Activated naive CD8-positive, alpha-beta T cell treated with anti-CD3 and anti-CD28 coated beads, Interleukin-2, amount 50 U/mL, for 24 hours (primary cell): ENCODE data around the gene SLC30A5.
"Not testable (repeated sequence)": the region's sequence is repeated elsewhere in the genome, so short reads cannot be mapped to it uniquely, and the experiment has no call there.

Source experiments
- ATAC-seq: fragments of 150-1000 bp; cut with Tn5 transposase; one replicate; pipeline ENCODE4 v1.10.0; 2021
- DNase-seq: peaks from one replicate; pipeline ENCODE4 v3.0.0; 2021
- H3K27ac Mint-ChIP-seq: one replicate; pipeline ENCODE4 v1.8.0; 2021; ENCODE audit warnings: mild to moderate bottlenecking, mixed read lengths
- H3K27me3 Mint-ChIP-seq: one replicate; pipeline ENCODE4 v1.8.0; 2021; ENCODE audit warnings: mixed read lengths
- H3K36me3 Mint-ChIP-seq: one replicate; pipeline ENCODE4 v1.8.0; 2021; ENCODE audit warnings: low read depth, mixed read lengths
- H3K4me1 Mint-ChIP-seq: one replicate; pipeline ENCODE4 v1.8.0; 2021; ENCODE audit warnings: mixed read lengths
- H3K4me3 Mint-ChIP-seq: one replicate; pipeline ENCODE4 v1.8.0; 2021; ENCODE audit warnings: mild to moderate bottlenecking, moderate library complexity, mixed read lengths
- H3K9me3 Mint-ChIP-seq: one replicate; pipeline ENCODE4 v1.8.0; 2021; ENCODE audit warnings: mixed read lengths

SLC30A5 gene

GRCh38 chr5:69084903-69085302, 8.9 kb upstream of the SLC30A5 start:
- DNase-seq = no peak

DNA sequence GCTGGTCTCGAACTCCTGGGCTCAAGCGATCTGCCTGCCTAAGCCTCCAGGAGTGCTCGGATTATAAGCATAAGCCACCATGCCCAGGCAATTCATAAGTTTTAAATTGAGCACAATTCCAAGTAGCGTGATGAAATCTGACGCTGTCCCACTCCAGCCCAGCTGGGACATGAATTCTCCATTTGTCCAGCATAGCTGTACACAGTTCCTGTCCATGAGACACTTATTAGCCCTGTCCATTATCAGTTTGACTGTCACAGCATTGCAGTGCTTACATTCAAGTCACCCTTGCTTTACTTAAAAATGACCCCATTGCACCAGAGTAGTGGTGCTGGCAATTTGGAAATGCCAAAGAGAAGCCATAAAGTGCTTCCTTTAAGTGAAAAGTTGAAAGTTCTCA, 7.6 kb upstream of the SLC30A5 start:
- no peak for ATAC-seq
- no peaks in the 10 kb centered on the region for H3K27me3 Mint-ChIP-seq
- no peak for DNase-seq
- peaks cover 3% of the 10 kb centered on the region for H3K4me1 Mint-ChIP-seq
- no peaks in the 10 kb centered on the region for H3K9me3 Mint-ChIP-seq
- H3K27ac Mint-ChIP-seq = no peak overlapping the region
- no peaks in the 10 kb centered on the region for H3K36me3 Mint-ChIP-seq
- H3K4me3 Mint-ChIP-seq = no peak overlapping the region

More at GRCh38 chr5:69084903-69085302, 8.9 kb upstream of the SLC30A5 start:
- ATAC-seq = no peak
- Mint-ChIP-seq H3K36me3 (no peaks in the 10 kb centered on the region), H3K9me3 (no peaks in the 10 kb centered on the region), H3K4me1 (peaks cover 3% of the 10 kb centered on the region), H3K4me3 (no peak overlapping the region), H3K27ac (peak overlapping the region; percentile 2), H3K27me3 (no peaks in the 10 kb centered on the region)

DNA sequence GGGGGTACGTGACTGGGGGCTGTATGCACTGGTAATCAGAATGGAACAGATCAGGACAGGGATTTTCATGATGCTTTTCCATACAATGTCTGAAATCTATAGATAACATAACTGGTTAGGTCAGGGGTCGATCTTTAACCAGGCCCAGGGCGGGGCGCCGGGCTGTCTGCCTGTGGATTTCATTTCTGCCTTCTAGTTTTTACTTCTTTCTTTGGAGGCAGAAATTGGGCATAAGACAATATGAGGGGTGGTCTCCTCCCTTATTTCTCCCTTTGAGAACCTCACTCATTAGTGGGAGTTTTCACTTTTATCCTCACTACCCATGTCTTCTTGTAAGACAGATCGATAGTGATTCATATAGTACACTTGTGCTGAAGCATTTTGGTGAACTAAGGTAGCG, 5.8 kb upstream of the SLC30A5 start:
- not testable (repeated sequence) for H3K9me3 Mint-ChIP-seq, H3K27me3 Mint-ChIP-seq, H3K4me1 Mint-ChIP-seq, H3K36me3 Mint-ChIP-seq, ATAC-seq, H3K27ac Mint-ChIP-seq, DNase-seq, H3K4me3 Mint-ChIP-seq

- no peaks in the 10 kb centered on the region for H3K27me3 Mint-ChIP-seq
- no peaks in the 10 kb centered on the region for H3K36me3 Mint-ChIP-seq
- H3K4me1 Mint-ChIP-seq = peaks cover 7% of the 10 kb centered on the region
- ATAC-seq (no peak), DNase-seq (no peak)
- H3K4me3 Mint-ChIP-seq = no peak overlapping the region
- no peak overlapping the region for H3K27ac Mint-ChIP-seq
- H3K9me3 Mint-ChIP-seq = no peaks in the 10 kb centered on the region
Measured at GRCh38 chr5:69090158-69090557, 3.7 kb upstream of the SLC30A5 start.

DNA sequence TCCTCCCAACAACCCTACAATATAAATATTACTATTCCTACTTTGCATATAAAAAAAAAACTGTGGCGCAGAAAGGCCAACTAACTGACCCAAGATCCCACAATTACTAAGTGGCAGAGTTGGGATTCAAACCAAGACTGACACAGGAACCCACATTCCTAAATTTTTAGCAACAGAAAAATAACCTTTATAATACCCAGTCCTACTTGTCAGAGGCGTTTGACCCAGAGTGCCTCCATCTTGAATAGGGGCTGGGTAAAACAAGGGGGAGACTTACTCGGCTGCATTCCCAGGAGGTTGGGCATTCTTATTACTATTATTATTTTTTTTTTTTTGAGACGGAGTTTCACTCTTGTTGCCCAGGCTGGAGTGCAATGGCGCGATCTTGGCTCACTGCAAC, 2.0 kb upstream of the SLC30A5 start:
- H3K4me3 Mint-ChIP-seq = no peak overlapping the region
- no peaks in the 10 kb centered on the region for H3K9me3 Mint-ChIP-seq
- no peaks in the 10 kb centered on the region for H3K27me3 Mint-ChIP-seq
- peaks cover 22% of the 10 kb centered on the region for H3K4me1 Mint-ChIP-seq
- DNase-seq (no peak), ATAC-seq (no peak)
- no peak overlapping the region for H3K27ac Mint-ChIP-seq
- peaks cover 11% of the 10 kb centered on the region for H3K36me3 Mint-ChIP-seq

DNA sequence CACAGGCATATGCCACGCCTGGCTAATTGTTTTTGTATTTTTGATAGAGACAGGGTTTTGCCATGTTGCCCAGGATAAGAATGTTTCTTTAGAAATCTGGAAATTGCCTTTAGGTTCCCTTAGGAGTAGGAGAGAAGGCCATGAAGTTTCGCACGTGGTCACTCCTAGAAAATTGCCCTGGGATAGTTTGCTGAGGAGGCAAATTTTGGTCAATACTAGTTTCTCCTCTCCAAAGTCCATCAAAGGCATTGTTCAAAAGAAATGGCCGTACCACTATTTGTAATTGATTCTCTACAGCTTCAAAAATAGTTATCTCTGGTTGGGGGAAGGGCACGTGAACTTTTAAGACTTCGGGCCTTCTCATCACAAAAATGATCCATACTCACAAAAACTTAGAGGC, 845 bp upstream of the SLC30A5 start:
- Mint-ChIP-seq H3K4me3 (no peak overlapping the region), H3K9me3 (no peaks in the 10 kb centered on the region), H3K36me3 (peaks cover 17% of the 10 kb centered on the region), H3K27me3 (no peaks in the 10 kb centered on the region), H3K4me1 (peaks cover 29% of the 10 kb centered on the region), H3K27ac (no peak overlapping the region)
- no peak for ATAC-seq
- no peak for DNase-seq

DNA sequence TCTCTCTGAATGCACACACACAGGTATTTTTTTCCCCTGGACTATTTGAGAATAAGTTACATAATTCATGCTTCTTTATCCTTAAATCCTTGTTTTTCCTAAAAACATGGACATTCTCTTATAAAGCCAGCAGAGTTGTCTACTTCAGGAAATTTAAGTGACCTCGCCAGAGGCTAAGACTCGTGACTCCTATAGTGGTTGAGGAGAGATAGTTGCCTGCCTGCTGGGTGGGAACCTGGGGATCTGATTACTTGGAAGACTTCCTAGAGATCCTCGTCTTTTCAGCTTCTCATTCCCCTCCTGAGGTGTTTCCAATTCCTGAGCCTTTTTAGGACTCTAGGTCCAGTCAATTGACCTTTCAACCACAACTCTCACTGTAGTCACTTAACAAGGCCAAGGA, 5.5 kb downstream of the SLC30A5 start:
- H3K9me3 Mint-ChIP-seq = no peaks in the 10 kb centered on the region
- no peak overlapping the region for H3K27ac Mint-ChIP-seq
- DNase-seq (no peak), ATAC-seq (no peak)
- peaks cover 38% of the 10 kb centered on the region for H3K36me3 Mint-ChIP-seq
- no peak overlapping the region for H3K4me3 Mint-ChIP-seq
- peaks cover 34% of the 10 kb centered on the region for H3K4me1 Mint-ChIP-seq
- no peaks in the 10 kb centered on the region for H3K27me3 Mint-ChIP-seq

- Mint-ChIP-seq H3K4me1 (peaks cover 16% of the 10 kb centered on the region), H3K4me3 (no peak overlapping the region), H3K9me3 (no peaks in the 10 kb centered on the region), H3K27me3 (no peaks in the 10 kb centered on the region), H3K36me3 (peaks cover 39% of the 10 kb centered on the region), H3K27ac (no peak overlapping the region)
- DNase-seq = no peak
- no peak for ATAC-seq
Measured at GRCh38 chr5:69103521-69103920, 9.7 kb downstream of the SLC30A5 start.

DNA sequence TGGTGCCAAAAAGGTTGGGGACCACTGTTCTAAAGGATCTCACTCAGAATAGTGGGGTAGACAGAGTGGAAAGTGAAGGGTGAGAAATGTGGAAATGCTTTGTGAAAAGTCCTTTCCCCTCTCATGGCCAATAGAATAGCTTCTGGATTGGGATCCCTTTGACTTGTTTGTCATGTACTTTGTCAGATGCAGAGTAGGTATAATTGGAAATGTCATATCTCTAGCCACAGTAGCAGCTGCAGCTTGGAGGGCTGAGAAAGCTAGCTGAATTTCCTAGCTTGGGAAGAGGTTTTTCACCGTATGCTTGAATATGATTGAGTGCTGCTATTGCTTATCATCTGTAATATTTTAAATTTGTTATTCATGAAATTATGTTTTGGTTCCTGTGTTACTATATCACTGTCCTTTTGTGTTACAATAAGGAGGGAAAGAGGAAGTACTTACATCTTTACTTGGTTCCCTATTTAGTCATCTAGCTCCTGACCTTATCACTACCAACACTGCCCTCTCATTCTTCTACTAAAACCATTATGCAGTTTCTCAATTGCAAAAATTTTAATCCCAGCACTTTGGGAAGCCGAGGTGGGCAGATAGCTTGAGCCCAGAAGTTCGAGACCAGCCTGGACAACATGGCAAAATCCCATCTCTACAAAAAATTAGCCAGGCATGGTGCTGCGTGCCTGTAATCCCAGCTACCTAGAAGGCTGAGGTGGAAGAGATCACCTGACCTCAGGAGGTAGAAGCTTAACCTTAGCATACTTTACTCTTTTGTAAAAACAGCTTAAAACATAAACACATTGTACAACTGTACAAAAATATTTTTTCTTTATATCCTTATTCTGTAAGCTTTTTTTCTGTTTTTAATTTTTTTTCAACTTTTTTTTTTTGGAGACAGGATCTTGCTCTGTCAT, 12.4 kb downstream of the SLC30A5 start:
- no peak for ATAC-seq
- no peak overlapping the region for H3K4me3 Mint-ChIP-seq
- peaks cover 47% of the 10 kb centered on the region for H3K36me3 Mint-ChIP-seq
- DNase-seq = no peak
- peaks cover 11% of the 10 kb centered on the region for H3K4me1 Mint-ChIP-seq
- H3K9me3 Mint-ChIP-seq = no peaks in the 10 kb centered on the region
- H3K27me3 Mint-ChIP-seq = no peaks in the 10 kb centered on the region
- no peak overlapping the region for H3K27ac Mint-ChIP-seq

- not testable (repeated sequence) for H3K9me3 Mint-ChIP-seq, DNase-seq
- peaks cover 50% of the 10 kb centered on the region for H3K36me3 Mint-ChIP-seq
Measured at GRCh38 chr5:69108367-69108766, 14.6 kb downstream of the SLC30A5 start.

GRCh38 chr5:69113851-69114250, 20.0 kb downstream of the SLC30A5 start:
- no peak overlapping the region for H3K27ac Mint-ChIP-seq
- H3K27me3 Mint-ChIP-seq = no peaks in the 10 kb centered on the region
- H3K4me3 Mint-ChIP-seq = no peak overlapping the region
- DNase-seq = no peak
- ATAC-seq = no peak
- H3K4me1 Mint-ChIP-seq = no peaks in the 10 kb centered on the region
- no peaks in the 10 kb centered on the region for H3K9me3 Mint-ChIP-seq
- H3K36me3 Mint-ChIP-seq = peaks cover 39% of the 10 kb centered on the region

More at GRCh38 chr5:69108367-69108766, 14.6 kb downstream of the SLC30A5 start:
- H3K27me3 Mint-ChIP-seq, H3K4me3 Mint-ChIP-seq, H3K27ac Mint-ChIP-seq, ATAC-seq: not testable (repeated sequence)
- H3K4me1 Mint-ChIP-seq = peaks cover 11% of the 10 kb centered on the region

DNA sequence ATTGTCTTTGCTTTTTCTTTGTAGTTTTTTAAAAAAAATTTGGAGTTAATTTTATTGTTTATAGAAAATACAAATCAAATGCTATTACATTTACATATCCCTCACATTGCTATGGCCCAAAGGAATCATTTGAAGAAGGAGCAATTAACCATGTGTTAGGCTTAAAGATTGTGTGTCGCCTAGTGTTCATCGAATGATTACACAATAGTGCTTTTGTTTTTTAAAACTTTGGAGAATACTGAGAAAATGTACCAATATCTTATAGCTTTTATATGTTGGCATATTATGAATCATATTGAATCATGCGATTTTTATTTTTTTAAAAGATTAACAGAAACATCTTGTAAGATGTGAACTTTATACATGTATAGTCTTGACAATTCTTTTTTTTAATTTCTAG, 21.7 kb downstream of the SLC30A5 start:
- DNase-seq = no peak
- ATAC-seq = no peak
- Mint-ChIP-seq H3K4me1 (no peaks in the 10 kb centered on the region), H3K27ac (no peak overlapping the region), H3K36me3 (peaks cover 31% of the 10 kb centered on the region), H3K4me3 (no peak overlapping the region), H3K27me3 (no peaks in the 10 kb centered on the region), H3K9me3 (no peaks in the 10 kb centered on the region)

DNA sequence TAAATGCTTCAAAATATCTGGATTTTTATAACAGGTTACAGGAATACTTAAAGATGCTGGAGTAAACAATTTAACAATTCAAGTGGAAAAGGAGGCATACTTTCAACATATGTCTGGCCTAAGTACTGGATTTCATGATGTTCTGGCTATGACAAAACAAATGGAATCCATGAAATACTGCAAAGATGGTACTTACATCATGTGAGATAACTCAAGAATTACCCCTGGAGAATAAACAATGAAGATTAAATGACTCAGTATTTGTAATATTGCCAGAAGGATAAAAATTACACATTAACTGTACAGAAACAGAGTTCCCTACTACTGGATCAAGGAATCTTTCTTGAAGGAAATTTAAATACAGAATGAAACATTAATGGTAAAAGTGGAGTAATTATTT, 35.6 kb downstream of the SLC30A5 start:
- H3K27me3 Mint-ChIP-seq = no peaks in the 10 kb centered on the region
- no peak overlapping the region for H3K4me3 Mint-ChIP-seq
- ATAC-seq (no peak), DNase-seq (no peak)
- H3K27ac Mint-ChIP-seq = no peak overlapping the region
- no peaks in the 10 kb centered on the region for H3K9me3 Mint-ChIP-seq
- peaks cover 38% of the 10 kb centered on the region for H3K36me3 Mint-ChIP-seq
- no peaks in the 10 kb centered on the region for H3K4me1 Mint-ChIP-seq

- ATAC-seq (no peak), DNase-seq (no peak)
- Mint-ChIP-seq H3K27me3 (no peaks in the 10 kb centered on the region), H3K36me3 (peaks cover 34% of the 10 kb centered on the region), H3K9me3 (no peaks in the 10 kb centered on the region), H3K27ac (no peak overlapping the region), H3K4me3 (no peak overlapping the region), H3K4me1 (no peaks in the 10 kb centered on the region)
Measured at GRCh38 chr5:69130241-69130640, 36.4 kb downstream of the SLC30A5 start.

DNA sequence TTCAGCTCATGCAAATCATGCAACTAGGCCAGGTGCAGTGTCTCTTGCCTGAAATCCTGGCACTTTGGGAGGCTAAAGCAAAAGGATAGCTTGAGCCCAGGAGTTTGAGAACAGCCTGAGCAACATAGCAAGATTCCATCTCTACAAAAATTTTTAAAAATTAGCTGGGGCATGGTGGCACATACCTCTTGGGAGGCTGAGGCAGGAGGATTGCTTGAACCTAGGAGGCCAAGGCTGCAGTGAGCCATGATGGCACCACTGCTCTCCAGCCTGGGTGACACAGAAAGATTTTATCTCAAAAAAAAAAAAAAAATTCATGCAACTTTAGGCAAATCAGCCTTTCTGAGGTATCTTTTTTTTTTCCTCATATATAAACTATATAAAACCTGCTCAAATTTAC, 37.5 kb downstream of the SLC30A5 start:
- Mint-ChIP-seq H3K27me3 (no peaks in the 10 kb centered on the region), H3K4me1 (no peaks in the 10 kb centered on the region), H3K27ac (no peak overlapping the region), H3K4me3 (no peak overlapping the region), H3K9me3 (no peaks in the 10 kb centered on the region), H3K36me3 (peaks cover 31% of the 10 kb centered on the region)
- ATAC-seq (no peak), DNase-seq (no peak)
